Endothelial cell of umbilical vein (primary cell): Measurements from ENCODE around the gene TRAPPC5. TPM values are rescaled to one million over a fixed set of nuclear protein-coding genes. Genes with fewer than 3 reads are reported as not detected.

Experiments used
- BruUV-seq: library from RNA; stranded (reverse); fragments of 400-500 nt; replicated peaks from 2 replicates; lab custom pipeline; 2021; lab: Mats Ljungman, UMichigan
- CTCF ChIA-PET: fragments of 300-600, 350-600 bp; sonication (Branson Sonifier 250); formaldehyde crosslinking; loops from one replicate; lab custom pipeline; 2021; ENCODE audit warnings: antibody characterized with exemption, inconsistent platforms; lab: Charles Lee
- POLR2A ChIA-PET: fragments of 300-600, 350-600 bp; sonication (Branson Sonifier 250); formaldehyde crosslinking; loops from one replicate; lab custom pipeline; 2021; ENCODE audit warnings: antibody characterized with exemption, inconsistent platforms; lab: Charles Lee
- DNase-seq: peaks from one replicate; pipeline ENCODE4 v3.0.0-alpha.2; 2011; ENCODE audit warnings: low read depth, low spot score
- FAIRE-seq: peaks from 2 replicates; lab custom pipeline; 2011; peaks lifted over from hg19 to GRCh38; lab: Jason Lieb, UNC
- H2AFZ ChIP-seq: 2 replicates; pipeline ENCODE4 v1.6.0; 2012; ENCODE audit warnings: low read depth, low read length, control low read depth, inconsistent platforms
- H3K27ac ChIP-seq: 2 replicates; pipeline ENCODE4 v1.5.1; 2011; ENCODE audit warnings: low read depth, mild to moderate bottlenecking, control low read depth, low read length, moderate library complexity; ENCODE audit not compliant: insufficient read depth
- H3K27me3 ChIP-seq, 2 experiments: 2 replicates each; pipeline versions ENCODE4 v1.6.0 to v1.6.1; 2011; ENCODE audit warnings: low read length in 2 of 2, mixed read lengths in 1 of 2; ENCODE audit not compliant: control insufficient read depth in 2 of 2, insufficient read depth in 2 of 2
- H3K36me3 ChIP-seq, 2 experiments: 2 replicates in 1 of 2; 3 replicates in 1 of 2; pipeline ENCODE4 v1.5.1; 2011; ENCODE audit warnings: low read length in 2 of 2, mild to moderate bottlenecking in 1 of 2, moderate library complexity in 1 of 2; ENCODE audit not compliant: control insufficient read depth in 2 of 2, insufficient read depth in 2 of 2; ENCODE audit errors: extremely low read depth in 1 of 2
- H3K4me1 ChIP-seq: 3 replicates; pipeline ENCODE4 v1.5.1; 2011; ENCODE audit warnings: mild to moderate bottlenecking, low read length; ENCODE audit not compliant: control insufficient read depth, insufficient read depth; ENCODE audit errors: extremely low read depth
- H3K4me2 ChIP-seq: 2 replicates; pipeline ENCODE4 v1.6.1; 2011; ENCODE audit warnings: low read length, control low read depth, mixed read lengths; ENCODE audit not compliant: insufficient read depth
- H3K4me3 ChIP-seq, 3 experiments: fragments of 200-600 bp in 1 of 3; sonication (generic), shearing (Covaris generic) in 1 of 3; replicated peaks in 1 of 3; 2 replicates each; pipeline ENCODE4 v1.5.1; 2011 to 2016; ENCODE audit warnings: control low read depth in 3 of 3, low read length in 3 of 3, mild to moderate bottlenecking in 2 of 3, inconsistent platforms in 1 of 3, low read depth in 1 of 3, moderate library complexity in 1 of 3; ENCODE audit not compliant: insufficient read depth in 1 of 3
- H3K79me2 ChIP-seq: 2 replicates; pipeline ENCODE4 v1.6.0; 2012; ENCODE audit warnings: low read length, inconsistent platforms; ENCODE audit not compliant: control insufficient read depth, insufficient read depth
- H3K9ac ChIP-seq: replicated peaks from 2 replicates; pipeline ENCODE3; 2011; ENCODE audit warnings: low read length, control low read depth; ENCODE audit not compliant: insufficient read depth; ENCODE audit errors: extremely low read depth
- H3K9me1 ChIP-seq: replicated peaks from 3 replicates; pipeline ENCODE4 v1.6.0; 2011; ENCODE audit warnings: mild to moderate bottlenecking, low read length; ENCODE audit not compliant: control insufficient read depth, insufficient read depth; ENCODE audit errors: extremely low read depth
- H3K9me3 ChIP-seq: replicated peaks from 2 replicates; pipeline ENCODE4 v1.5.1; 2012; ENCODE audit warnings: low read length, inconsistent platforms; ENCODE audit not compliant: control insufficient read depth, insufficient read depth
- H4K20me1 ChIP-seq: replicated peaks from 2 replicates; pipeline ENCODE3; 2011; ENCODE audit warnings: mild to moderate bottlenecking, low read length; ENCODE audit not compliant: control insufficient read depth, insufficient read depth; ENCODE audit errors: extremely low read depth
- EZH2 ChIP-seq: IDR thresholded peaks from 2 replicates; pipeline ENCODE4 v1.6.1; 2012; ENCODE audit warnings: borderline replicate concordance, low read depth, mild to moderate bottlenecking, moderate library complexity, low read length, inconsistent platforms; ENCODE audit not compliant: severe bottlenecking
- FOS ChIP-seq: IDR thresholded peaks from 2 replicates; pipeline ENCODE4 v1.6.1; 2011; ENCODE audit warnings: mild to moderate bottlenecking, low read length, moderate library complexity, borderline replicate concordance; ENCODE audit not compliant: insufficient read depth
- GATA2 ChIP-seq: IDR thresholded peaks from 2 replicates; pipeline ENCODE4 v1.7.0; 2011; ENCODE audit warnings: low read depth, mild to moderate bottlenecking, moderate library complexity, mixed read lengths, low read length; ENCODE audit not compliant: insufficient read length, insufficient read depth
- JUN ChIP-seq: IDR thresholded peaks from 2 replicates; pipeline ENCODE4 v1.6.1; 2011; ENCODE audit warnings: borderline replicate concordance, low read depth; ENCODE audit not compliant: insufficient read length, insufficient read depth
- MYC ChIP-seq: IDR thresholded peaks from one replicate; pipeline ENCODE4 v1.6.1; 2011; ENCODE audit warnings: mild to moderate bottlenecking, low read depth, low read length
- POLR2A ChIP-seq: IDR thresholded peaks from 2 replicates; pipeline ENCODE4 v1.6.1; 2012; ENCODE audit warnings: low read depth, mild to moderate bottlenecking, control low read depth, low read length
- POLR2AphosphoS5 ChIP-seq: IDR thresholded peaks from 2 replicates; pipeline ENCODE4 v1.6.1; 2012; ENCODE audit warnings: low read depth, mild to moderate bottlenecking, control low read depth, low read length, moderate library complexity; ENCODE audit not compliant: insufficient read depth
- dilution Hi-C: fragments of 300-500 bp; cut with MboI; formaldehyde crosslinking; loops from one replicate; pipeline ENCODE4 v1.15.0; 2019; ENCODE audit warnings: low sequenced_read_pairs; ENCODE audit not compliant: extremely low pct_ligation_motif_present
- intact Hi-C: fragments of 100-400 bp; cut with micrococcal nuclease; formaldehyde crosslinking; loops from one replicate; pipeline ENCODE4 v1.10.0; 2022
- polyA plus RNA-seq, 4 experiments: library from polyadenylated mRNA; depleted of rRNA in 3 of 4; stranded (reverse) in 3 of 4; unstranded in 1 of 4; fragments of >200 nt; gene quantifications; 2 replicates each; pipeline versions ENCODE4 v1.2.1 to v1.2.3, GENCODE V29; 2011 to 2012; ENCODE audit warnings: missing spikeins in 1 of 4
- total RNA-seq: library from RNA; stranded (reverse); gene quantifications from 2 replicates; pipeline ENCODE4 v1.2.3, GENCODE V29; 2021
- TF ChIP-seq, protein P1 (sequence below), 2 donors: IDR thresholded peaks; 1 replicate in 1 of 2; 2 replicates in 1 of 2; pipeline ENCODE4 v1.5.1; 2011; ENCODE audit warnings: low read length in 2 of 2, mild to moderate bottlenecking in 2 of 2, moderate library complexity in 2 of 2, control low read depth in 1 of 2, inconsistent platforms in 1 of 2, low read depth in 1 of 2; ENCODE audit not compliant: insufficient read depth in 1 of 2; ENCODE audit errors: extremely low read depth in 1 of 2
- TF ChIP-seq, protein P2 (sequence below): IDR thresholded peaks from 2 replicates; pipeline ENCODE4 v1.6.1; 2011; ENCODE audit not compliant: insufficient read depth, insufficient read length

Gene TRAPPC5
- total and polyA plus RNA-seq, 2 donors (not counting 3 experiments of a cell fraction or from before 2014, with no cell fraction given) = 114 to 172 TPM

DNA sequence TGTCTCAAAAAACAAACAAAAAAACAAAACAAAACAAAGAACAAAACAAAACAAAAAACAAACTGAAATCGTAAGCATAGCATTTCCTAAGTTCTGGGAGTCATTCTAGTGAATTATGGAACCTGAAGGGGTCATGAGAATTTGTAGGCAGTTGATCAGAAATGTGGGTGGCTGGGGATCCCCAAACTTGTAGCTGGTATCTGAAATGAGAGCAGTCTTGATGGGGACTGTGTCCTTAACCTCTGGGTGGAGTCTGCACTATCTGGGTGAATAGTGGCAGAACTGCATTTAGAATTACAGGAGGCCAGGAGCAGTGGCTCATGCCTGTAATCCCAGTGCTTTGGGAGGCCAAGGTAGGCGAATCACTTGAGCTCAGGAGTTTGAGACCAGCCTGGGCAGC lies 45.2 kb downstream of the TRAPPC5 start:
- Histone ChIP-seq H3K9ac (no peak overlapping the region), H3K9me3 (no peaks in the 10 kb centered on the region), H3K4me2 (no peak overlapping the region), H3K4me1 (no peaks in the 10 kb centered on the region), H3K36me3 (no peaks in the 10 kb centered on the region), H4K20me1 (no peaks in the 10 kb centered on the region), H3K27me3 (peaks cover 25 to 26% of the 10 kb centered on the region in 2 experiments), H2AFZ (no peak overlapping the region), H3K27ac (no peak overlapping the region), H3K9me1 (no peaks in the 10 kb centered on the region), H3K79me2 (no peaks in the 10 kb centered on the region), H3K4me3 (no peak overlapping the region)
- intact Hi-C loops (no loop called here), dilution Hi-C loops (no loop called here)
- ChIA-PET POLR2A (no interaction called here), CTCF (interaction anchor here (1.2 to 1.5 kb wide), 4 partner anchors 12 to 371 kb away, joined by 3 to 4 read pairs (median 3); no protein-coding TSS in a partner anchor)
- BruUV-seq = no TSS peak
- FAIRE-seq (no peak), DNase-seq (no peak)
- no peak for TF ChIP-seq POLR2A
- TF ChIP-seq, protein P1, sequence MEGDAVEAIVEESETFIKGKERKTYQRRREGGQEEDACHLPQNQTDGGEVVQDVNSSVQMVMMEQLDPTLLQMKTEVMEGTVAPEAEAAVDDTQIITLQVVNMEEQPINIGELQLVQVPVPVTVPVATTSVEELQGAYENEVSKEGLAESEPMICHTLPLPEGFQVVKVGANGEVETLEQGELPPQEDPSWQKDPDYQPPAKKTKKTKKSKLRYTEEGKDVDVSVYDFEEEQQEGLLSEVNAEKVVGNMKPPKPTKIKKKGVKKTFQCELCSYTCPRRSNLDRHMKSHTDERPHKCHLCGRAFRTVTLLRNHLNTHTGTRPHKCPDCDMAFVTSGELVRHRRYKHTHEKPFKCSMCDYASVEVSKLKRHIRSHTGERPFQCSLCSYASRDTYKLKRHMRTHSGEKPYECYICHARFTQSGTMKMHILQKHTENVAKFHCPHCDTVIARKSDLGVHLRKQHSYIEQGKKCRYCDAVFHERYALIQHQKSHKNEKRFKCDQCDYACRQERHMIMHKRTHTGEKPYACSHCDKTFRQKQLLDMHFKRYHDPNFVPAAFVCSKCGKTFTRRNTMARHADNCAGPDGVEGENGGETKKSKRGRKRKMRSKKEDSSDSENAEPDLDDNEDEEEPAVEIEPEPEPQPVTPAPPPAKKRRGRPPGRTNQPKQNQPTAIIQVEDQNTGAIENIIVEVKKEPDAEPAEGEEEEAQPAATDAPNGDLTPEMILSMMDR (IDR thresholded peaks at IDR 0.05; ENCODE audit: extremely low read depth in 1 of 2, insufficient read depth in 1 of 2, low read depth in 1 of 2, low read length in 2 of 2) = no peak
- no peak for TF ChIP-seq EZH2
- no peak for TF ChIP-seq POLR2AphosphoS5
- TF ChIP-seq FOS = no peak
- no peak for TF ChIP-seq MYC
- TF ChIP-seq, protein P2, sequence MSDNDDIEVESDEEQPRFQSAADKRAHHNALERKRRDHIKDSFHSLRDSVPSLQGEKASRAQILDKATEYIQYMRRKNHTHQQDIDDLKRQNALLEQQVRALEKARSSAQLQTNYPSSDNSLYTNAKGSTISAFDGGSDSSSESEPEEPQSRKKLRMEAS = no peak
- TF ChIP-seq JUN = no peak
- no peak for TF ChIP-seq GATA2
